ENCODE data around the gene TMEM232. TPM values are rescaled to one million over a fixed set of nuclear protein-coding genes. Genes with fewer than 3 reads are reported as not detected.

Gene TMEM232
- total RNA-seq, 2 experiments from 2014 or later: 1.5 to 2.9 TPM

GRCh38 chr5:110371011-110371724 is 355.3 kb downstream of the TMEM232 start:
- TF ChIP-seq EZH2phosphoT487 (IDR thresholded peaks at IDR 0.05; ENCODE audit: borderline replicate concordance, low read depth, low read length) (no peak), CTCF (conservative IDR thresholded peaks at IDR 0.05; ENCODE audit: low read length) (no peak)
- Histone ChIP-seq H3K4me1 (ENCODE audit: insufficient read depth, low read length, poor library complexity, severe bottlenecking) (no peaks in the 10 kb centered on the region), H3K4me3 (ENCODE audit: low read depth, low read length, poor library complexity, severe bottlenecking) (no peak overlapping the region), H3K27ac (ENCODE audit: low read depth, low read length, poor library complexity, severe bottlenecking) (no peak overlapping the region), H3K9me3 (ENCODE audit: low read length) (no peaks in the 10 kb centered on the region), H2AFZ (ENCODE audit: low read length) (no peak overlapping the region), H3K9me2 (ENCODE audit: insufficient read depth, low read length) (no peaks in the 10 kb centered on the region), H4K20me1 (ENCODE audit: insufficient read depth, low read length) (no peaks in the 10 kb centered on the region), H3K79me2 (ENCODE audit: insufficient read depth, low read depth, low read length) (no peaks in the 10 kb centered on the region), H3K36me3 (ENCODE audit: insufficient read depth, low read length) (no peaks in the 10 kb centered on the region), H3K4me2 (ENCODE audit: low read length) (no peak overlapping the region)
- intact Hi-C loops (cut with micrococcal nuclease; ENCODE audit: unreplicated experiment): no loop called here
- DNase-seq (ENCODE audit: low spot score): no peak
- POLR2A ChIA-PET: no interaction called here
- CTCF ChIA-PET (ENCODE audit: unreplicated experiment): no interaction called here
- BruUV-seq (replicated peaks): no TSS peak

Small RNA genes lying within 50 kb of the gene (microRNA-seq; reads per million reads assigned to microRNA genes)
- gene MIR548F3 (ENCODE audit: borderline replicate concordance): not detected

Small RNA genes lying within 50 kb of the gene (small RNA-seq; reads per million reads assigned to genes)
- gene MIR548F3 (not detected), gene RF00432 (not detected)

Other genes with a start within 250 kb of the TMEM232 start
- 36.4 and 37.8 TPM in 2 replicates for gene SLC25A46, start 12.3 kb upstream of the TMEM232 start, total RNA-seq (2014; rRNA removed; shearing (Covaris generic))
- gene SLC25A46, start 12.3 kb upstream of the TMEM232 start, total RNA-seq (2022): 46.4 and 49.2 TPM in 2 replicates

Measured in OCI-LY7 (cell line).